Caco-2 (cell line): Measurements from ENCODE around the gene MYLK4. TPM values are rescaled to one million over a fixed set of nuclear protein-coding genes. Genes with fewer than 3 reads are reported as not detected.

Experiments
- BruUV-seq: library from RNA; stranded (reverse); fragments of 400-500 nt; replicated peaks from 2 replicates; lab custom pipeline; 2021; lab: Mats Ljungman, UMichigan
- CTCF ChIA-PET: fragments of 300-600 bp; sonication (Branson Sonifier 250); formaldehyde crosslinking; loops from one replicate; lab custom pipeline; 2022; ENCODE audit warnings: antibody characterized with exemption; lab: Charles Lee
- POLR2A ChIA-PET: fragments of 300-600 bp; sonication (Branson Sonifier 250); formaldehyde crosslinking; loops from one replicate; lab custom pipeline; 2022; ENCODE audit warnings: antibody characterized with exemption; lab: Charles Lee
- DNase-seq, 2 experiments: peaks; one replicate each; pipeline versions ENCODE4 v3.0.0 to v3.0.0-alpha.2; 2020 to 2022
- H3K27me3 ChIP-seq: replicated peaks from 2 replicates; pipeline ENCODE4 v1.6.0; 2011; ENCODE audit warnings: low read length; ENCODE audit not compliant: control insufficient read depth, insufficient read depth
- H3K36me3 ChIP-seq: 2 replicates; pipeline ENCODE4 v1.5.1; 2011; ENCODE audit warnings: low read length; ENCODE audit not compliant: control insufficient read depth, insufficient read depth
- H3K4me1 ChIP-seq: fragments of 250-450 bp; sonication (Bioruptor Pico); 2 replicates; pipeline ENCODE4 v1.5.1; 2020; ENCODE audit warnings: mild to moderate bottlenecking
- H3K4me3 ChIP-seq: 2 replicates; pipeline ENCODE4 v1.5.1; 2011; ENCODE audit warnings: low read depth, mild to moderate bottlenecking, control low read depth, low read length
- H3K9me3 ChIP-seq: fragments of 250-450 bp; sonication (Bioruptor Pico); 2 replicates; pipeline ENCODE4 v1.5.1; 2020; ENCODE audit warnings: mild to moderate bottlenecking, moderate library complexity
- H3K27ac Mint-ChIP-seq: one replicate; pipeline ENCODE4 v1.8.0; 2022; ENCODE audit warnings: mixed read lengths; ENCODE audit not compliant: unreplicated experiment
- H3K27me3 Mint-ChIP-seq: one replicate; pipeline ENCODE4 v1.8.0; 2022; ENCODE audit warnings: mixed read lengths; ENCODE audit not compliant: insufficient read depth, unreplicated experiment
- H3K36me3 Mint-ChIP-seq: one replicate; pipeline ENCODE4 v1.8.0; 2022; ENCODE audit warnings: mild to moderate bottlenecking, mixed read lengths; ENCODE audit not compliant: insufficient read depth, unreplicated experiment
- H3K4me1 Mint-ChIP-seq: one replicate; pipeline ENCODE4 v1.8.0; 2022; ENCODE audit warnings: low read depth, mixed read lengths; ENCODE audit not compliant: unreplicated experiment
- H3K4me3 Mint-ChIP-seq: one replicate; pipeline ENCODE4 v1.8.0; 2022; ENCODE audit warnings: mild to moderate bottlenecking, moderate library complexity, mixed read lengths; ENCODE audit not compliant: unreplicated experiment
- H3K9me3 Mint-ChIP-seq: one replicate; pipeline ENCODE4 v1.8.0; 2022; ENCODE audit warnings: mixed read lengths; ENCODE audit not compliant: unreplicated experiment
- CTCF ChIP-seq, 2 experiments: fragments of 200-600 bp in 1 of 2; IDR thresholded peaks; 1 replicate in 1 of 2; 2 replicates in 1 of 2; pipeline versions ENCODE4 v1.5.1 to v1.8.0; 2011 to 2022; ENCODE audit warnings: antibody characterized with exemption in 1 of 2, control low read depth in 1 of 2, inconsistent platforms in 1 of 2, low read depth in 1 of 2, low read length in 1 of 2, mild to moderate bottlenecking in 1 of 2, moderate library complexity in 1 of 2; ENCODE audit not compliant: insufficient read depth in 1 of 2, severe bottlenecking in 1 of 2, unreplicated experiment in 1 of 2
- intact Hi-C: fragments of 100-400 bp; cut with micrococcal nuclease; formaldehyde crosslinking; loops from one replicate; pipeline ENCODE4 v1.10.0; 2022; ENCODE audit not compliant: unreplicated experiment
- total RNA-seq: library from RNA; stranded (reverse); gene quantifications from 2 replicates; pipeline ENCODE4 v1.2.3, GENCODE V29; 2022

Gene MYLK4
- total RNA-seq, 1 experiment from 2014 or later: 0.75 TPM

GRCh38 chr6:2744778-2745177, 5.9 kb downstream of the MYLK4 start:
- Histone ChIP-seq H3K4me1 (peaks cover 11% of the 10 kb centered on the region), H3K4me3 (no peak overlapping the region), H3K9me3 (no peaks in the 10 kb centered on the region), H3K27me3 (no peaks in the 10 kb centered on the region), H3K36me3 (no peaks in the 10 kb centered on the region)
- no TSS peak for BruUV-seq
- TF ChIP-seq CTCF (IDR thresholded peaks at IDR 0.05; ENCODE audit: insufficient read depth in 1 of 2, low read depth in 1 of 2, low read length in 1 of 2, severe bottlenecking in 1 of 2, unreplicated experiment in 1 of 2): no peak
- ChIA-PET POLR2A (no interaction called here), CTCF (interaction anchor here (0.6 kb wide), 1 partner anchor 219 kb away, joined by 3 read pairs; no protein-coding TSS in a partner anchor)
- no peaks in the 10 kb centered on the region for H3K36me3 Mint-ChIP-seq
- H3K9me3 Mint-ChIP-seq: no peaks in the 10 kb centered on the region
- H3K27ac Mint-ChIP-seq: peak overlapping the region; percentile 41
- no peaks in the 10 kb centered on the region for H3K27me3 Mint-ChIP-seq
- intact Hi-C loops: no loop called here
- no peak overlapping the region for H3K4me3 Mint-ChIP-seq
- DNase-seq: no peak
- peaks cover 17% of the 10 kb centered on the region for H3K4me1 Mint-ChIP-seq

- no TSS peak for BruUV-seq
- Mint-ChIP-seq H3K27me3 (no peaks in the 10 kb centered on the region), H3K27ac (peak overlapping the region; percentile 41), H3K4me3 (no peak overlapping the region), H3K4me1 (peaks cover 17% of the 10 kb centered on the region), H3K36me3 (no peaks in the 10 kb centered on the region), H3K9me3 (no peaks in the 10 kb centered on the region)
- ChIA-PET POLR2A (no interaction called here), CTCF (no interaction called here)
- no peak for TF ChIP-seq CTCF (IDR thresholded peaks at IDR 0.05; ENCODE audit: insufficient read depth in 1 of 2, low read depth in 1 of 2, low read length in 1 of 2, severe bottlenecking in 1 of 2, unreplicated experiment in 1 of 2)
- DNase-seq: no peak
- H3K27me3 ChIP-seq: no peaks in the 10 kb centered on the region
- H3K9me3 ChIP-seq: no peaks in the 10 kb centered on the region
- intact Hi-C loops: no loop called here
- peaks cover 9% of the 10 kb centered on the region; the same call in 1 of the 2 replicates for H3K4me1 ChIP-seq
- no peaks in the 10 kb centered on the region for H3K36me3 ChIP-seq
- H3K4me3 ChIP-seq: no peak overlapping the region
Observed at GRCh38 chr6:2744209-2744771, 6.4 kb downstream of the MYLK4 start.

- no peaks in the 10 kb centered on the region for H3K36me3 Mint-ChIP-seq
- ChIA-PET CTCF (no interaction called here), POLR2A (interaction anchor here (0.6 kb wide), 1 partner anchor 22 kb away, joined by 4 read pairs; the partner anchor contains the start of gene WRNIP1)
- no peak overlapping the region for H3K27ac Mint-ChIP-seq
- peak in 1 of 2 experiments; percentile 1 for TF ChIP-seq CTCF (IDR thresholded peaks at IDR 0.05; ENCODE audit: insufficient read depth in 1 of 2, low read depth in 1 of 2, low read length in 1 of 2, severe bottlenecking in 1 of 2, unreplicated experiment in 1 of 2)
- peaks cover 17% of the 10 kb centered on the region for H3K4me1 Mint-ChIP-seq
- H3K9me3 ChIP-seq: no peaks in the 10 kb centered on the region
- BruUV-seq: no TSS peak
- no peaks in the 10 kb centered on the region for H3K9me3 Mint-ChIP-seq
- intact Hi-C loops: no loop called here
- no peaks in the 10 kb centered on the region for H3K27me3 ChIP-seq
- H3K4me1 ChIP-seq: peaks cover 9% of the 10 kb centered on the region; the same call in 1 of the 2 replicates
- H3K4me3 ChIP-seq: no peak overlapping the region
- H3K27me3 Mint-ChIP-seq: no peaks in the 10 kb centered on the region
- H3K4me3 Mint-ChIP-seq: no peak overlapping the region
- DNase-seq: no peak
- H3K36me3 ChIP-seq: no peaks in the 10 kb centered on the region
Observed at GRCh38 chr6:2743280-2744208, 7.2 kb downstream of the MYLK4 start.
